HL-60 (cell line): ENCODE data around the gene ACTL6B.
A peak's percentile ranks its signal among the peaks of the same experiment; 100 is the strongest.

Experiments
- DNase-seq, 2 experiments: peaks; one replicate each; pipeline ENCODE4 v3.0.0-alpha.2; 2010 to 2020; ENCODE audit warnings: low read depth in 1 of 2, low spot score in 1 of 2
- H3K27ac ChIP-seq: fragments of 250-450 bp; sonication (Bioruptor Pico); replicated peaks from 2 replicates; pipeline ENCODE4 v1.5.1; 2020; ENCODE audit warnings: mild to moderate bottlenecking, moderate library complexity
- H3K27me3 ChIP-seq: fragments of 250-450 bp; sonication (Bioruptor Pico); 2 replicates; pipeline ENCODE4 v1.5.1; 2021; ENCODE audit warnings: mild to moderate bottlenecking, moderate library complexity; ENCODE audit not compliant: insufficient read depth, poor library complexity, severe bottlenecking
- H3K4me3 ChIP-seq: replicated peaks from 2 replicates; pipeline ENCODE4 v1.5.1; 2011; ENCODE audit warnings: mild to moderate bottlenecking, control low read depth, low read length; ENCODE audit not compliant: insufficient read depth
- CTCF ChIP-seq: IDR thresholded peaks from one replicate; pipeline ENCODE4 v1.5.1; 2011; ENCODE audit warnings: low read length, control low read depth, inconsistent platforms; ENCODE audit not compliant: insufficient read depth
- GABPA ChIP-seq: IDR thresholded peaks from 2 replicates; pipeline ENCODE4 v1.6.1; 2012; ENCODE audit warnings: low read depth
- POLR2AphosphoS5 ChIP-seq: IDR thresholded peaks from 2 replicates; pipeline ENCODE4 v1.6.1; 2012; ENCODE audit warnings: low read depth
- REST ChIP-seq: IDR thresholded peaks from 2 replicates; pipeline ENCODE4 v1.6.1; 2012; ENCODE audit warnings: low read depth; ENCODE audit not compliant: insufficient replicate concordance
- SPI1 ChIP-seq: IDR thresholded peaks from 2 replicates; pipeline ENCODE4 v1.6.1; 2012; ENCODE audit warnings: low read depth, mild to moderate bottlenecking, borderline replicate concordance

ACTL6B gene

GRCh38 chr7:100682228-100682741 is 26.0 kb upstream of the ACTL6B start:
- no peak overlapping the region for H3K27ac ChIP-seq
- DNase-seq = no peak
- TF ChIP-seq GABPA = no peak
- TF ChIP-seq POLR2AphosphoS5 = no peak
- no peak for TF ChIP-seq REST
- no peak for TF ChIP-seq CTCF
- no peak for TF ChIP-seq SPI1
- H3K4me3 ChIP-seq = no peak overlapping the region
- H3K27me3 ChIP-seq = no peaks in the 10 kb centered on the region

- no peak for DNase-seq
- Histone ChIP-seq H3K27me3 (no peaks in the 10 kb centered on the region), H3K27ac (no peak overlapping the region), H3K4me3 (no peak overlapping the region)
- TF ChIP-seq CTCF (no peak), POLR2AphosphoS5 (no peak), GABPA (no peak)
Measured at GRCh38 chr7:100681491-100682227, 25.4 kb upstream of the ACTL6B start.

- TF ChIP-seq POLR2AphosphoS5 (peak; percentile 64; the same call in 1 of the 2 replicates), REST (no peak)
Measured at GRCh38 chr7:100680576-100681271, 24.5 kb upstream of the ACTL6B start.

GRCh38 chr7:100679927-100680575 is 23.8 kb upstream of the ACTL6B start:
- peak in 1 of 2 experiments; percentile 32 for DNase-seq
- Histone ChIP-seq H3K27ac (no peak overlapping the region), H3K27me3 (no peaks in the 10 kb centered on the region), H3K4me3 (no peak overlapping the region)
- TF ChIP-seq GABPA = no peak

More at GRCh38 chr7:100680576-100681271, 24.5 kb upstream of the ACTL6B start:
- no peak for DNase-seq
- no peak overlapping the region for H3K27ac ChIP-seq
- no peak overlapping the region for H3K4me3 ChIP-seq
- H3K27me3 ChIP-seq = no peaks in the 10 kb centered on the region
